Loucy (cell line): ENCODE measurements around the gene TRPC5OS.

ENCODE experiments used
- EZH2phosphoT487 ChIP-seq: fragments of 200-600 bp; IDR thresholded peaks from 2 replicates; pipeline ENCODE4 v1.6.1; 2018; ENCODE audit warnings: antibody characterized with exemption, mild to moderate bottlenecking, moderate library complexity, borderline replicate concordance
- TF ChIP-seq, protein P1 (sequence below): fragments of 200-600 bp; sonication (generic); conservative IDR thresholded peaks from 2 replicates; pipeline ENCODE4 v1.5.1; 2014; ENCODE audit warnings: mild to moderate bottlenecking, antibody characterized with exemption, low read length

DNA sequence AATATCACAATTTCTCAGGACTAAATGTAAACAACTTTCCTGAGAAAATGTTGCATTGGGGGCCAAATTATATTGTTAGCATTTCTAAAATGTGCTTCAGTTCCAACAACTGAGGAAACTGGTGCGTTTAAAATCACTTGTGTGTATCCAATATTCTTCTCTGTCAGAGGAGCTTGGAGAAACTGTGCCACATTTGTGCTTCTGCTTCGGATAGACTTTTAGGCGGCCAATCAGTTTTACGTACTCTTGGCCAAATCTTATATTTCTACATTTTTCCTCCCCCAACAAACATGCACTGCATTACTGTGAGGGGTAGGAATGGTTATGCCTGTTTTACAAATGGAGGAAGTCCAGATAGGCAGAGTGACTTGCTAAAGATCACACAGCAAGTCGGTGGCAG, 27.4 kb upstream of the TRPC5OS start:
- TF ChIP-seq, protein P1, sequence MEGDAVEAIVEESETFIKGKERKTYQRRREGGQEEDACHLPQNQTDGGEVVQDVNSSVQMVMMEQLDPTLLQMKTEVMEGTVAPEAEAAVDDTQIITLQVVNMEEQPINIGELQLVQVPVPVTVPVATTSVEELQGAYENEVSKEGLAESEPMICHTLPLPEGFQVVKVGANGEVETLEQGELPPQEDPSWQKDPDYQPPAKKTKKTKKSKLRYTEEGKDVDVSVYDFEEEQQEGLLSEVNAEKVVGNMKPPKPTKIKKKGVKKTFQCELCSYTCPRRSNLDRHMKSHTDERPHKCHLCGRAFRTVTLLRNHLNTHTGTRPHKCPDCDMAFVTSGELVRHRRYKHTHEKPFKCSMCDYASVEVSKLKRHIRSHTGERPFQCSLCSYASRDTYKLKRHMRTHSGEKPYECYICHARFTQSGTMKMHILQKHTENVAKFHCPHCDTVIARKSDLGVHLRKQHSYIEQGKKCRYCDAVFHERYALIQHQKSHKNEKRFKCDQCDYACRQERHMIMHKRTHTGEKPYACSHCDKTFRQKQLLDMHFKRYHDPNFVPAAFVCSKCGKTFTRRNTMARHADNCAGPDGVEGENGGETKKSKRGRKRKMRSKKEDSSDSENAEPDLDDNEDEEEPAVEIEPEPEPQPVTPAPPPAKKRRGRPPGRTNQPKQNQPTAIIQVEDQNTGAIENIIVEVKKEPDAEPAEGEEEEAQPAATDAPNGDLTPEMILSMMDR = no peak
- no peak for TF ChIP-seq EZH2phosphoT487
